IMR-90 (cell line): ENCODE measurements around the gene FAM162A. TPM values are rescaled to one million over a fixed set of nuclear protein-coding genes. Genes with fewer than 3 reads are reported as not detected.
A peak's percentile ranks its signal among the peaks of the same experiment; 100 is the strongest.

Experiments
- ATAC-seq: fragments of 200-7000 bp; cut with Tn5 transposase; 2 replicates; pipeline ENCODE4 v1.9.1; 2020; ENCODE audit warnings: low read depth, mild to moderate bottlenecking, moderate library complexity
- BruUV-seq: library from RNA; stranded (reverse); fragments of 400-500 nt; replicated peaks from 2 replicates; lab custom pipeline; 2021; lab: Mats Ljungman, UMichigan
- CTCF ChIA-PET: fragments of 300-600 bp; formaldehyde crosslinking; extraction: SDS; loops from one replicate; lab custom pipeline; 2021; ENCODE audit warnings: antibody characterized with exemption; lab: Yijun Ruan, JAX
- POLR2A ChIA-PET: fragments of 300-600 bp; sonication (Branson Sonifier 250); formaldehyde crosslinking; loops from one replicate; lab custom pipeline; 2022; ENCODE audit warnings: antibody characterized with exemption; ENCODE audit not compliant: unreplicated experiment; lab: Charles Lee
- DNase-seq: peaks from one replicate; pipeline ENCODE4 v3.0.0; 2013
- H2AFZ ChIP-seq: replicated peaks from 2 replicates; pipeline ENCODE3; 2013; ENCODE audit warnings: low read length, mild to moderate bottlenecking; ENCODE audit not compliant: poor library complexity
- H2AK5ac ChIP-seq: 2 replicates; pipeline ENCODE4 v1.6.1; 2013; ENCODE audit warnings: low read depth, low read length, inconsistent platforms
- H2AK9ac ChIP-seq: replicated peaks from 2 replicates; pipeline ENCODE3; 2013; ENCODE audit warnings: mild to moderate bottlenecking, low read depth, low read length, moderate library complexity; ENCODE audit not compliant: poor library complexity
- H2BK120ac ChIP-seq: 2 replicates; pipeline ENCODE4 v1.6.1; 2013; ENCODE audit warnings: low read depth, low read length, inconsistent platforms
- H2BK15ac ChIP-seq: 3 replicates; pipeline ENCODE4 v1.6.1; 2013; ENCODE audit warnings: low read depth, low read length, inconsistent platforms
- H2BK20ac ChIP-seq: 2 replicates; pipeline ENCODE4 v1.6.1; 2013; ENCODE audit warnings: low read depth, mild to moderate bottlenecking, inconsistent platforms, low read length, moderate library complexity
- H2BK5ac ChIP-seq: 2 replicates; pipeline ENCODE4 v1.6.1; 2013; ENCODE audit warnings: mild to moderate bottlenecking, low read depth, low read length, inconsistent platforms; ENCODE audit not compliant: poor library complexity, severe bottlenecking
- H3K14ac ChIP-seq: replicated peaks from 2 replicates; pipeline ENCODE4 v1.6.1; 2013; ENCODE audit warnings: low read depth, low read length, inconsistent platforms
- H3K18ac ChIP-seq: 2 replicates; pipeline ENCODE4 v1.6.1; 2013; ENCODE audit warnings: low read depth, low read length, control low read depth
- H3K23ac ChIP-seq: 2 replicates; pipeline ENCODE4 v1.6.1; 2013; ENCODE audit warnings: low read depth, low read length, inconsistent platforms
- H3K27ac ChIP-seq: 2 replicates; pipeline ENCODE4 v1.5.1; 2013; ENCODE audit warnings: mild to moderate bottlenecking, control low read depth, low read length; ENCODE audit not compliant: insufficient read depth
- H3K27me3 ChIP-seq: 2 replicates; pipeline ENCODE4 v1.6.1; 2013; ENCODE audit warnings: low read length; ENCODE audit not compliant: control insufficient read depth, insufficient read depth
- H3K36me3 ChIP-seq: 2 replicates; pipeline ENCODE4 v1.6.1; 2013; ENCODE audit warnings: low read length, mixed read lengths; ENCODE audit not compliant: control insufficient read depth, insufficient read depth
- H3K4ac ChIP-seq: 2 replicates; pipeline ENCODE4 v1.6.1; 2013; ENCODE audit warnings: low read depth, low read length, inconsistent platforms
- H3K4me1 ChIP-seq: 2 replicates; pipeline ENCODE4 v1.6.1; 2013; ENCODE audit warnings: low read length, mixed read lengths; ENCODE audit not compliant: control insufficient read depth, insufficient read depth
- H3K4me2 ChIP-seq: 2 replicates; pipeline ENCODE4 v1.6.1; 2013; ENCODE audit warnings: low read depth, mild to moderate bottlenecking, control low read depth, low read length, moderate library complexity
- H3K4me3 ChIP-seq: 2 replicates; pipeline ENCODE4 v1.5.1; 2013; ENCODE audit warnings: low read depth, mild to moderate bottlenecking, control low read depth, low read length, moderate library complexity; ENCODE audit not compliant: insufficient read depth
- H3K56ac ChIP-seq: 2 replicates; pipeline ENCODE4 v1.6.1; 2013; ENCODE audit warnings: low read length, inconsistent platforms; ENCODE audit not compliant: insufficient read depth; ENCODE audit errors: extremely low read depth
- H3K79me1 ChIP-seq, 2 experiments: 2 replicates each; pipeline ENCODE4 v1.6.1; 2013; ENCODE audit warnings: low read length in 2 of 2, inconsistent platforms in 1 of 2, low read depth in 1 of 2
- H3K9ac ChIP-seq: 2 replicates; pipeline ENCODE4 v1.6.1; 2013; ENCODE audit warnings: low read depth, low read length, control low read depth
- H3K9me1 ChIP-seq: 2 replicates; pipeline ENCODE4 v1.6.1; 2013; ENCODE audit warnings: low read length, inconsistent platforms; ENCODE audit not compliant: insufficient read depth
- H3K9me3 ChIP-seq: 2 replicates; pipeline ENCODE4 v1.6.1; 2013; ENCODE audit warnings: low read length; ENCODE audit not compliant: control insufficient read depth, insufficient read depth
- H4K20me1 ChIP-seq: 2 replicates; pipeline ENCODE4 v1.6.1; 2013; ENCODE audit warnings: low read length, inconsistent platforms; ENCODE audit not compliant: insufficient read depth
- H4K5ac ChIP-seq: 2 replicates; pipeline ENCODE4 v1.6.1; 2013; ENCODE audit warnings: mild to moderate bottlenecking, low read depth, low read length, control low read depth
- H4K8ac ChIP-seq, 2 experiments: 2 replicates each; pipeline ENCODE4 v1.6.1; 2013; ENCODE audit warnings: low read depth in 2 of 2, low read length in 2 of 2, control low read depth in 1 of 2, inconsistent platforms in 1 of 2
- H4K91ac ChIP-seq: 2 replicates; pipeline ENCODE4 v1.6.1; 2013; ENCODE audit warnings: low read depth, low read length, inconsistent platforms; ENCODE audit not compliant: insufficient read depth
- CEBPB ChIP-seq: IDR thresholded peaks from 2 replicates; pipeline ENCODE4 v1.6.1; 2012; ENCODE audit warnings: low read depth, low read length, improper control_type of control experiment
- MAFK ChIP-seq: IDR thresholded peaks from 2 replicates; pipeline ENCODE4 v1.6.1; 2012; ENCODE audit warnings: low read depth, low read length, improper control_type of control experiment
- MXI1 ChIP-seq: IDR thresholded peaks from 2 replicates; pipeline ENCODE4 v1.6.1; 2012; ENCODE audit warnings: low read depth, mild to moderate bottlenecking, low read length, moderate library complexity, borderline replicate concordance
- NFE2L2 ChIP-seq: fragments of 150-350 bp; IDR thresholded peaks from 2 replicates; pipeline ENCODE4 v1.6.1; 2016; ENCODE audit warnings: low read depth, mild to moderate bottlenecking, low read length
- SMC3 ChIP-seq: fragments of 150-350 bp; IDR thresholded peaks from 2 replicates; pipeline ENCODE4 v1.6.1; 2016; ENCODE audit warnings: low read depth, mild to moderate bottlenecking, antibody characterized with exemption, low read length, moderate library complexity
- WGBS, 2 experiments: methylation state at CpG; one replicate each; pipeline versions ENCODE4 v1.1.5 to v1.1.7; 2013; ENCODE audit warnings: missing lambda C conversion rate in 2 of 2; ENCODE audit not compliant: insufficient read length in 1 of 2; ENCODE audit errors: extremely low coverage in 2 of 2; 5-methylcytosine and 5-hydroxymethylcytosine counted together
- dilution Hi-C: fragments of 300-500 bp; cut with HindIII; formaldehyde crosslinking; loops from one replicate; pipeline ENCODE4 v1.14.3; 2018; ENCODE audit warnings: low sequenced_read_pairs; ENCODE audit not compliant: unreplicated experiment
- in situ Hi-C: fragments of 300-500 bp; cut with MboI; formaldehyde crosslinking; loops from 3 replicates; pipeline ENCODE4 v1.14.3; 2019; ENCODE audit warnings: low sequenced_read_pairs, inconsistent platforms, mixed read lengths
- intact Hi-C: fragments of 100-400 bp; cut with micrococcal nuclease; formaldehyde crosslinking; loops from 2 replicates; pipeline ENCODE4 v1.10.0; 2022
- polyA plus RNA-seq, 3 experiments: library from polyadenylated mRNA; depleted of rRNA; stranded (reverse); fragments of >200 nt; gene quantifications; 2 replicates each; pipeline ENCODE4 v1.2.3, GENCODE V29; 2012; ENCODE audit warnings: low replicate concordance in 1 of 3
- total RNA-seq: library from RNA; depleted of rRNA; stranded (reverse); fragments of >200 nt; gene quantifications from 2 replicates; pipeline ENCODE4 v1.2.3, GENCODE V29; 2012
- TF ChIP-seq, protein P1 (sequence below): fragments of 150-350 bp; IDR thresholded peaks from 2 replicates; pipeline ENCODE4 v1.6.1; 2016; ENCODE audit warnings: low read depth, mild to moderate bottlenecking, low read length, moderate library complexity, borderline replicate concordance

FAM162A gene
- total and polyA plus RNA-seq, 2 of the 4 experiments (the other 2 are of a cell fraction): 33.9 to 66.8 TPM

GRCh38 chr3:122343654-122344053, 40.3 kb upstream of the FAM162A start:
- DNase-seq: peak; percentile 19
- H3K9me3 ChIP-seq: no peaks in the 10 kb centered on the region
- TF ChIP-seq NFE2L2: no peak
- TF ChIP-seq, protein P1, sequence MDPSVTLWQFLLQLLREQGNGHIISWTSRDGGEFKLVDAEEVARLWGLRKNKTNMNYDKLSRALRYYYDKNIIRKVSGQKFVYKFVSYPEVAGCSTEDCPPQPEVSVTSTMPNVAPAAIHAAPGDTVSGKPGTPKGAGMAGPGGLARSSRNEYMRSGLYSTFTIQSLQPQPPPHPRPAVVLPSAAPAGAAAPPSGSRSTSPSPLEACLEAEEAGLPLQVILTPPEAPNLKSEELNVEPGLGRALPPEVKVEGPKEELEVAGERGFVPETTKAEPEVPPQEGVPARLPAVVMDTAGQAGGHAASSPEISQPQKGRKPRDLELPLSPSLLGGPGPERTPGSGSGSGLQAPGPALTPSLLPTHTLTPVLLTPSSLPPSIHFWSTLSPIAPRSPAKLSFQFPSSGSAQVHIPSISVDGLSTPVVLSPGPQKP: no peak
- TF ChIP-seq SMC3: no peak
- TF ChIP-seq CEBPB: no peak
- TF ChIP-seq MAFK: no peak
- TF ChIP-seq MXI1: no peak
- dilution Hi-C loops (no loop called here), intact Hi-C loops (no loop called here), in situ Hi-C loops (no loop called here)
- no peak overlapping the region for H3K18ac ChIP-seq
- no peak overlapping the region for H3K4me3 ChIP-seq
- H4K20me1 ChIP-seq: no peaks in the 10 kb centered on the region
- no TSS peak for BruUV-seq
- no peak overlapping the region for H3K23ac ChIP-seq
- H4K8ac ChIP-seq: no peak overlapping the region
- no peak overlapping the region for H2BK20ac ChIP-seq
- H3K56ac ChIP-seq: no peak overlapping the region
- H3K79me1 ChIP-seq: no peaks in the 10 kb centered on the region
- H2AK9ac ChIP-seq: no peak overlapping the region
- no peak overlapping the region for H3K4me2 ChIP-seq
- no peak overlapping the region for H2BK15ac ChIP-seq
- H3K4me1 ChIP-seq: no peaks in the 10 kb centered on the region
- H2BK5ac ChIP-seq: no peak overlapping the region
- H2BK120ac ChIP-seq: no peak overlapping the region
- H3K14ac ChIP-seq: no peak overlapping the region
- no peak overlapping the region for H2AK5ac ChIP-seq
- H3K4ac ChIP-seq: no peak overlapping the region
- no peak overlapping the region for H4K91ac ChIP-seq
- no peak overlapping the region for H3K27ac ChIP-seq
- no peaks in the 10 kb centered on the region for H3K36me3 ChIP-seq
- WGBS, 2 experiments: no CpG with 5 or more reads among the region's 2 CpGs
- ChIA-PET CTCF (no interaction called here), POLR2A (no interaction called here)
- H3K9ac ChIP-seq: no peak overlapping the region
- H3K27me3 ChIP-seq: peaks cover 2% of the 10 kb centered on the region; the same call in 1 of the 2 replicates
- ATAC-seq: no peak
- no peaks in the 10 kb centered on the region for H3K9me1 ChIP-seq
- H4K5ac ChIP-seq: no peak overlapping the region
- H2AFZ ChIP-seq: no peak overlapping the region
